Measurements from ENCODE around the gene GMEB2. TPM values are rescaled to one million over a fixed set of nuclear protein-coding genes. Genes with fewer than 3 reads are reported as not detected.

The GMEB2 gene
- total RNA-seq, 1 experiment from 2014 or later: 21.5 TPM

DNA sequence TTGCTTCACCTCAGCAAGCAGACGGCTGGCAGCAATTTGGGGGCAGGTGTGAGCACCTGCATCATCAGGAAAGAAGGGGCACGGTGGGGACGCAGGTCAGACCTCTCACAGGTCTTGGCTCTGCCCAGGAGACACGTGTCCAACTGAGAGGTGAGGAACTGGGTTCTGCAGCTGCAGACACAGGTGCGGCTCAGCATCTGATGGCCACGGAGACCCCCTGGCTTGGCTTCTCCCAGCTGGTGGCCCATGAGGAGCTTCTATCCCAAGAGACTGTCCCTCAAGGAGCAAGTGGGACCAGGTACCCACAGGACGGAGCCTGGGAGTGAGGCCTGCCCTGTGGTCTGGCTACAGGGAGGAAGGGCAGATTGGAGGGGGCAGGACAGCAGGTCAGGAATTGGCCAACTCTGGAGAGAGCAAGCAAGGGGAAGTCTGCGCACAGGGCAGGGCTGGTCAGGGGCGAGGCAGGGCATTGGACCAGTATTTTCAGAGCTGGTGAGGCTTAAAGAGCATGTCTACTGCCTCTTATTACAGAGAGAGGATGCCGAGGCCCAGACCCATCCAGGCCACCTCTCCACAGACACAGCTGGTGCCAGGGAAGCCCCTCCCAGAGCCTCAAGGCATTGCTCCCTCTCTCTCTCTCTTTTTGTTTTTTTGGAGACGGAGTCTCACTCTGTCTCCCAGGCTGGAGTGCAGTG lies 22.1 kb upstream of the GMEB2 start:
- no TSS peak for BruUV-seq (replicated peaks)
- H3K27me3 Mint-ChIP-seq (ENCODE audit: insufficient read depth, unreplicated experiment): peaks cover 4% of the 10 kb centered on the region
- H3K27ac Mint-ChIP-seq (ENCODE audit: unreplicated experiment): no peak overlapping the region
- Histone ChIP-seq H3K4me1 (peaks cover 5% of the 10 kb centered on the region), H3K27me3 (replicated peaks; ENCODE audit: control insufficient read depth, insufficient read depth, low read length) (no peaks in the 10 kb centered on the region), H3K9me3 (no peaks in the 10 kb centered on the region), H3K36me3 (ENCODE audit: control insufficient read depth, insufficient read depth, low read length) (no peaks in the 10 kb centered on the region), H3K4me3 (ENCODE audit: low read depth, low read length) (no peak overlapping the region)
- H3K4me3 Mint-ChIP-seq (ENCODE audit: unreplicated experiment): no peak overlapping the region
- ChIA-PET CTCF (interaction anchor here (0.7 to 0.9 kb wide), 2 partner anchors 22 to 1548 kb away, joined by 3 read pairs; partner anchors contain the start of gene GMEB2), POLR2A (no interaction called here)
- intact Hi-C loops (cut with micrococcal nuclease; ENCODE audit: unreplicated experiment): no loop called here
- H3K36me3 Mint-ChIP-seq (ENCODE audit: insufficient read depth, unreplicated experiment): peaks cover 10% of the 10 kb centered on the region
- no peak for DNase-seq
- no peaks in the 10 kb centered on the region for H3K9me3 Mint-ChIP-seq (ENCODE audit: unreplicated experiment)
- TF ChIP-seq CTCF (IDR thresholded peaks at IDR 0.05; ENCODE audit: insufficient read depth in 1 of 2, low read depth in 1 of 2, low read length in 1 of 2, severe bottlenecking in 1 of 2, unreplicated experiment in 1 of 2): no peak
- peaks cover 7% of the 10 kb centered on the region for H3K4me1 Mint-ChIP-seq (ENCODE audit: low read depth, unreplicated experiment)

- no peaks in the 10 kb centered on the region for H3K27me3 ChIP-seq (replicated peaks; ENCODE audit: control insufficient read depth, insufficient read depth, low read length)
- H3K4me3 ChIP-seq (ENCODE audit: low read depth, low read length): no peak overlapping the region
- no peaks in the 10 kb centered on the region for H3K9me3 ChIP-seq
- Mint-ChIP-seq H3K27me3 (ENCODE audit: insufficient read depth, unreplicated experiment) (peaks cover 4% of the 10 kb centered on the region), H3K4me1 (ENCODE audit: low read depth, unreplicated experiment) (peaks cover 10% of the 10 kb centered on the region), H3K36me3 (ENCODE audit: insufficient read depth, unreplicated experiment) (peaks cover 11% of the 10 kb centered on the region), H3K9me3 (ENCODE audit: unreplicated experiment) (no peaks in the 10 kb centered on the region), H3K27ac (ENCODE audit: unreplicated experiment) (no peak overlapping the region), H3K4me3 (ENCODE audit: unreplicated experiment) (no peak overlapping the region)
- no peak for TF ChIP-seq CTCF (IDR thresholded peaks at IDR 0.05; ENCODE audit: insufficient read depth in 1 of 2, low read depth in 1 of 2, low read length in 1 of 2, severe bottlenecking in 1 of 2, unreplicated experiment in 1 of 2)
- no peak for DNase-seq
- intact Hi-C loops (cut with micrococcal nuclease; ENCODE audit: unreplicated experiment): no loop called here
- H3K36me3 ChIP-seq (ENCODE audit: control insufficient read depth, insufficient read depth, low read length): no peaks in the 10 kb centered on the region
- ChIA-PET POLR2A (interaction anchor here (0.5 kb wide), 1 partner anchor 128 kb away, joined by 3 read pairs; no protein-coding TSS in a partner anchor), CTCF (interaction anchor here (0.6 to 0.9 kb wide), 3 partner anchors 10 to 1547 kb away, joined by 3 read pairs; partner anchors contain the start of genes GMEB2 and RTEL1)
- H3K4me1 ChIP-seq: peaks cover 14% of the 10 kb centered on the region
- no TSS peak for BruUV-seq (replicated peaks)
These were observed 21.3 kb upstream of the GMEB2 start for GRCh38 chr20:63648190-63648589.

DNA sequence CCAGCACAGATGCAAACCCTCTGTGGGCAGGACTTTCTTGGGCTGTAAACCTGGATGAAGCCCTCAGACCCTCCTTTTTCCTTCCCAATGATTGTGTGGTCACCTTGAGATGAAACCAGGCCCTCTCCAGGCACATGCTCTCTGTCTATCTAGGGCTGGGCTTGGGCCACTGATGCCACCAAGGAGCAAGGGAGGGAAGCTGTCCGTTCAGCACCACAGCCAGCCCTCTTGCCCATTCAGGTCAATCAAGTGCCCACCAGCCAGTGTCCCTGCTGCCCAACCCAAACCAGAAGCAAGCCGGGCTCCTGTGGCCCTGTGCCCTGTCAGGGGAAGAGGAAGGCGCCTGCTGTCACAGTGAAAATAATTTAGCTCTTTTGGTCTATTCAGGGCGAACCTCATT lies 18.3 kb upstream of the GMEB2 start:
- POLR2A ChIA-PET: interaction anchor here (0.6 kb wide), 1 partner anchor 125 kb away, joined by 3 read pairs; no protein-coding TSS in a partner anchor
- H3K9me3 Mint-ChIP-seq (ENCODE audit: unreplicated experiment): no peaks in the 10 kb centered on the region
- no TSS peak for BruUV-seq (replicated peaks)
- CTCF ChIA-PET: interaction anchor here (0.6 kb wide), 1 partner anchor 432 kb away, joined by 3 read pairs; no protein-coding TSS in a partner anchor
- no peaks in the 10 kb centered on the region for H3K27me3 ChIP-seq (replicated peaks; ENCODE audit: control insufficient read depth, insufficient read depth, low read length)
- TF ChIP-seq CTCF (IDR thresholded peaks at IDR 0.05; ENCODE audit: insufficient read depth in 1 of 2, low read depth in 1 of 2, low read length in 1 of 2, severe bottlenecking in 1 of 2, unreplicated experiment in 1 of 2): no peak
- no peaks in the 10 kb centered on the region for H3K9me3 ChIP-seq
- peaks cover 21% of the 10 kb centered on the region for H3K4me1 ChIP-seq
- no peaks in the 10 kb centered on the region for H3K27me3 Mint-ChIP-seq (ENCODE audit: insufficient read depth, unreplicated experiment)
- peaks cover 8% of the 10 kb centered on the region for H3K4me1 Mint-ChIP-seq (ENCODE audit: low read depth, unreplicated experiment)
- intact Hi-C loops (cut with micrococcal nuclease; ENCODE audit: unreplicated experiment): no loop called here
- H3K27ac Mint-ChIP-seq (ENCODE audit: unreplicated experiment): no peak overlapping the region
- no peak overlapping the region for H3K4me3 ChIP-seq (ENCODE audit: low read depth, low read length)
- no peak for DNase-seq
- no peak overlapping the region for H3K4me3 Mint-ChIP-seq (ENCODE audit: unreplicated experiment)
- H3K36me3 Mint-ChIP-seq (ENCODE audit: insufficient read depth, unreplicated experiment): peaks cover 19% of the 10 kb centered on the region
- no peaks in the 10 kb centered on the region for H3K36me3 ChIP-seq (ENCODE audit: control insufficient read depth, insufficient read depth, low read length)

Measured in Caco-2 (cell line).